Measurements from ENCODE around the gene NEU4. TPM values are rescaled to one million over a fixed set of nuclear protein-coding genes. Genes with fewer than 3 reads are reported as not detected.
A peak's percentile ranks its signal among the peaks of the same experiment; 100 is the strongest.

Gene NEU4
- total RNA-seq, 1 donor from 2014 or later = 109 TPM

DNA sequence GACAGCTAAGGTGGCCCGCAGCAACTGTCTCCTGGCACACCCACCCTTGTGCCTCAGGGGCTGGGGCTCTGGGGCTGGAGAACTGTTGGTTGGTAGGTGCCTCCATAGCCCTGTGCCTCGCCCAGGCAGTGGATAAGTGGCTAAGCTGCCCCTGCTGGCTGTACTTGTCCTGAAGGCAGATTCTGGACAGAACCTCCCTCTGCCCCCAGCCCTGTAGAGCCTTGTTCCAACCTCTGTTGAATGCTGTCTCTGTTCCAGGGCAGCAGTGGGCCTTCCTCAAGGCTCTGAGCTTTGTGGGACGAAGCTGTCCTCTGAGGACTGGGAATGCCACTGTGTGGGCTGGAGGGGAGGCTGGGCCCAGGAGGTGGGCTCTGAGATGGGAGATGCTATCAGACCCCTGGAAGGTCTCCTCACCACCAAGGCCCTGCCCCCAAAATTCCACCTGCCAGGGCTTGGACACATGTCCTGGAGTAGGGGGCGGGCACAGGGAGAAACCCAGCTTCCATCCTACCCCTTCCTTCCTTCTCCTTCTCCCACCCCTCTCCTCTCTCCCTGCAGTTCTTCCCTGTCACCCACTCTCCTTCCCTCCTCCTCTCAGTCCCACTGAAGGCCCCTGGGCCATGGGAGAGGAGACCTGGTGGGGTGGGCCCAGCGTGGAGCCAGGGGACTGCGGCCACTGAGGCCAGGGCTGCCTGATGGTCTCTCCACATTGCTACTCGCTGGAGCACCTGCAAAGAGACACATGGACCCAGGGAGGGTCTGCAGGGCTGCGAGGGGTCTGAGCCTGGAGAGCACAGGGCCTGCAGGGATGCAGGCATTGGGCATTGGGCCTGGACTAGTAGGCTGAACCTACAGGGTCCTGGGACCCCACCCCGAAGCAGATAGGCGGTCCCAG, 51.4 kb downstream of the NEU4 start:
- DNase-seq (ENCODE audit: low spot score) (no peak), ATAC-seq (no peak)

- DNase-seq (ENCODE audit: low spot score) (no peak), ATAC-seq (no peak)
Measured at GRCh38 chr2:241861264-241861663, 52.3 kb downstream of the NEU4 start.

GRCh38 chr2:241862093-241862492, 53.1 kb downstream of the NEU4 start:
- ATAC-seq = no peak
- DNase-seq (ENCODE audit: low spot score) = no peak

- no peak for ATAC-seq
- DNase-seq (ENCODE audit: low spot score) = no peak
Measured at GRCh38 chr2:241862775-241863535, 54.0 kb downstream of the NEU4 start.

DNA sequence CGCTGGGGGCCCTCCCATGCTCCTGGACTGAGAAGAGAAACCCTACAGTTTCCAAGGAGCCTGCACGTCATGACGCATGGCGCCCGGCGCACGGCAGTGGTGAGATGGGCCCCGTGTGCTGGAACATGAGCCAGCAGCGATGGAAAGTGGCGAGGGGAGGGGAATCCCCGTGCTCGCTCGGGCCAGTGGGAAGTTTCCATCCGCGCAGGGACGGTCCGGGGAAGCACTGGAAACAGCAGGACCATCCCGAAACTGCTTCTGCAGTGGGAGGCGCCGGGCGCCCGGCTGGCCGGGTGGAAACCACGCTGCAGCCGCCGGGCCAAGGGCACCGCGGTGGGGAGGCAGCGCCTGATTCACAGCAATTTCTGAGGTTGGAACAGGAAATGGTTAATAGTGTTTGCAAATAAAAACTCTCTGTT, 54.6 kb downstream of the NEU4 start:
- DNase-seq (ENCODE audit: low spot score) (no peak), ATAC-seq (no peak)

DNA sequence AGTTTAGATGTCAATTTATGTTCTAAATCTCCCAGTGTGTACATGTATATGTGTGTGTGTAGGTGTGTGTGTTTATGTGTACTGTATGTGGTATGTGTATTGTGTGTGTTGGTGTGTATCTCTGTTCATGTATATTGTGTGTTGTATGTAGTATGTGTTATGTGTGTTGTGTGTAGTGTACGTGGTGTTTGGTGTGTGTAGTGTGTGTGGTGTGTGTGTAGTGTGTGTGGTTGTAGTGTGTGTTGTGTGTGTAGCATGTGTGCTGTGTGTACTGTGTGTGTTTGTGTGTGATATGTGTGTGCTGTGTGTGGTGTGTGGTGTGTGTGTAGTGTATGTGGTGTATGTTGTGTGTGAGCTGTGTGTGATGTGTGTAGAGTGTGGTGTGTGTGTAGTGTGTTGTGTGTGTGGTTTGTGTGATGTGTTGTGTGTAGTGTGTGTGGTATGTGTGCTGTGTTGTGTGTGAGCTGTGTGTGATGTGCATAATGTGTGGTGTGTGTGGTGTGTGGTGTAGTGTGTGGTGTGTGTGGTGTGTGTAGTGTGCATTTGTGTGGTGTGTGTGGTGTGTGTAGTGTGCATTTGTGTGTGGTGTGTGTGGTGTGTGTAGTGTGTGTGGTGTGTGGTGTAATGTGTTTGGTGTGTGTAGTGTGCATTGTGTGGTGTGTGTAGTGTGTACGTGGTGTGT, 55.3 kb downstream of the NEU4 start:
- ATAC-seq (no peak), DNase-seq (ENCODE audit: low spot score) (no peak)

GRCh38 chr2:241864850-241865213, 55.8 kb downstream of the NEU4 start:
- DNase-seq (ENCODE audit: low spot score) (no peak), ATAC-seq (no peak)

DNA sequence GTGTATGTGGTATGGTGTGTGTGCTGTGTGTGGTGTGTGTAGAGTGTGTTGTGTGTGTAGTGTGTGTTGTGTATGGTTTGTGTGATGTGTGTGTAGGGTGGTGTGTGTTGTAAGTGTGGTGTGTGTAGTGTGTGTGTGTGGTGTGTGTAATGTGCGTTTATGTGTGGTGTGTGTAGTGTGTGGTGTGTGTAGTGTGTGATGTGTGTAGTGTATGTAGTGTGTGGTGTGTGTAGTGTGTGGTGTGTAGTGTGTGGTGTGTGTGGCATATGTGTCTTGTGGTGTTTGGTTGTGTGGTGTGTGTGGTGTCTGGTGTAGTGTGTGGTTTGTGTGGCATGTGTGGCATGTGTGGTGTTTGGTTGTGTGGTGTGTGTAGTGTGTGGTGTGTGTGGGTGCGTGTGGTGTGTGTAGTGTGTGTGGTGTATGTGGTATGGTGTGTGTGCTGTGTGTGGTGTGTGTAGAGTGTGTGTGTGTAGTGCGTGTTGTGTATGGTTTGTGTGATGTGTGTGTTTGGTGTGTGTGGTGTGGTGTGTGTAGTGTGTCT, 56.5 kb downstream of the NEU4 start:
- DNase-seq (ENCODE audit: low spot score) (no peak), ATAC-seq (no peak)

DNA sequence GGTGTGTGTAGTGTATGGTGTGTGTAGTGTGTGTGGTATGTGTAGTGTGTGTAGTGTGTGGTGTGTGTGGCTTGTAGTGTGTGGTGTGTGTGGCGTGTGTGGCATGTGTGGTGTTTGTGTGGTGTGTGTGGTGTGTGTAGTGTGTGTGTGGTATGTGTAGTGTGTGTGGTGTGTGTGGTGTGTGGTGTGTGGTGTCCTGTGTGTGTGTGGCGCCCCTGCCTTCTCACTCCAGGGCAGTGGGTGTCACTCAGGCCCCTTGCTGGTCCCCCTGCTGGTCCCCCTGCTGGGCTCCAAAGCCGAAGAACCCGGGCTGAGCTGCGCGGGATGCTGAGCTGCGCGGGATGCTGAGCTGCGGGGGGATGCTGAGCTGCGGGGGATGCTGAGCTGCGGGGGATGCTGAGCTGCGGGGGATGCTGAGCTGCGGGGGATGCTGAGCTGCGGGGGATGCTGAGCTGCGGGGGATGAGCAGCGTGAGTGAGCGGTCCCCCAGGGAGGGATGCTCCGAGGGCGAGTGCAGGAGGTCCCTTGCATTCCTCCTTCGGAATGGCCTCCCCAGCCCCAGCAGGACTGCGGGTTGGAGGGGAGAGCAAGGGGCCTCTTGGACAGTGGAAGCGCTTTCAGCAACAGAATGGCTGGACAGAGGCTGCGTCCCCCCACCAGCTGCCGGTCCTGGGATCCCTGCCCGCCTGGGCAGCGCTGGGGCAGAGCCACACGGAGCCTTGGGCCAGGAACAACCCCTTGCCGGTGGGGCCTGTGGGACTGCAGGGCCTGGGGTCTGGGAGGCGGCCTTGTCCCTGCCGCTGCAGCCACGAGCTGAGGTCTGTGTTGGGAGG, 57.2 kb downstream of the NEU4 start:
- DNase-seq (ENCODE audit: low spot score) = no peak
- peak; percentile 9 for ATAC-seq

Other genes with a start within 250 kb of the NEU4 start
- 29.1 TPM for gene THAP4, start 172.0 kb upstream of the NEU4 start, total RNA-seq
- gene ATG4B, start 171.5 kb upstream of the NEU4 start, total RNA-seq = 41.5 TPM
- 11.5 TPM for gene DTYMK, start 122.4 kb upstream of the NEU4 start, total RNA-seq
- 20.7 TPM for gene ING5, start 107.2 kb upstream of the NEU4 start, total RNA-seq
- gene D2HGDH, start 74.6 kb upstream of the NEU4 start, total RNA-seq = 45.5 TPM
- gene GAL3ST2, start 32.4 kb upstream of the NEU4 start, total RNA-seq = 0.55 TPM
- gene PDCD1, start 49.7 kb downstream of the NEU4 start, total RNA-seq = 0.18 TPM
- not detected for gene RTP5, start 60.5 kb downstream of the NEU4 start, total RNA-seq